Stimulated activated CD4-positive, alpha-beta T cell treated with anti-CD3 and anti-CD28 coated beads, TNF-alpha, amount 100 ng/mL, for 4 hours (primary cell): ENCODE data around the gene FBP2.

Experiments
- DNase-seq, 3 experiments: peaks; one replicate each; pipeline ENCODE4 v3.0.0-alpha.2; 2020; ENCODE audit warnings: low read depth in 3 of 3

Gene FBP2

DNA sequence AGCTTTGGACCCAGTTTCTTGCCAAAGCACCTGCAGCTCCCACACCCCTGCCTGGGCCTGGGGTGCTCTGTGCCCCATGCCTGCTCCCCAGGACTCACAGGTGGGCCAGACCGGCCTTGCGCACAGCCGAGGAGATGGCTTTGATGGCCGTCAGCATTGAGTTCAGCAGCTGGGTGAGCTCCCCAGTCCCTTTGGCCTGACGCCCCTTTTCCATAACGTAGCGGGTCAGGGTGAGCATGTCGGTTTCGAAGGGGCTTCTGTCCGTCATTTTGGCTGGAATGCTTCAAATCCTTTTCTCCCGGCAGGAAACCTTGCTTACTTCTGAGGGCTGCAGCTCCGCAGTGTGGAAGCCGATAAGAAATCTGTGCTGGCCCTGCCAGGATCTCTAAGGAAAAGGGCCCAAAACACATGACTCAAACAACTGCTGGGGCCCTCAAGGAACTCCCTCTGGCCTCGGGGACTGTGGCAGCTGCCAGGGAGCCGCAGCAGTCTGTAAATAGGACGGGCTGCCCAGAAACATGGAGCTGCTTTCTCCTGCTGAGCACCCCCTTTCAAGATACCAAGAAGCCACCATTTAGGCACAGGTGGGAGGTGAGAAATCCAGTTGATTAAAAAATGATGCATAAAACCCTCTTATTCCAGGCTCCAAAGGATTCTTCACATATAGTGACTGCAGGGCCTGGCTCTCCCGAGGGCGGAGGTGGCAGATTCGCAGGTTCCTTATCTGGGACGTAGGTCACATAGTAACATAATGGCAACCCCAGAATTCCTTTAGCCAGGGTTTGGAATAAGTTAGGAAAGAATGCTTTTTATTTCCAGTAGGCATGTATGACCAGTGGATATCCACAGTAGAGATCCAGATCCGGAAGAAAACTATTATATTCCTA is at the start of gene FBP2:
Gene FBP2, minus strand, starts transcription at position 366 of the 887 bp plus-strand sequence. Its CDS starts 98 bp downstream, at position 268.
- DNase-seq, result no peak

DNA sequence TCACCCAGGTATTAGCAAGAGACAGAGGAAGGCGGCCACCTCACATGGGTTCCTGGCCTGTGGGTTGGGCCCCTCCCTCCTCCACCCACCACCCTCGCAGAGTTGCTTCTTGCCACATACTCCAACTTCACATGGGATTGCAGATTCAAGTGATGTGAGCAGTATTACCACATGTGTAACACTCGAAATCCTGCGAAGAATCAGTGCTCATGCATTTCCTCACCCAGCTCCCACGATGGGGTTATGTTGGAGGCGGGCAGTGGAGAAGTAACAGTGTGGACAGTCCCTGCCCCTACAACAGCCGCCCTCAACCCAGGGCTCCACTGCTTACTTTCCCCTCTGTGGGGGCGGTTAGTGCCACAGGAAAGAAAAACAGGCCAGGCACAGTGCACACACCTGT is 49.6 kb upstream of the FBP2 start:
- DNase-seq, result no peak

DNA sequence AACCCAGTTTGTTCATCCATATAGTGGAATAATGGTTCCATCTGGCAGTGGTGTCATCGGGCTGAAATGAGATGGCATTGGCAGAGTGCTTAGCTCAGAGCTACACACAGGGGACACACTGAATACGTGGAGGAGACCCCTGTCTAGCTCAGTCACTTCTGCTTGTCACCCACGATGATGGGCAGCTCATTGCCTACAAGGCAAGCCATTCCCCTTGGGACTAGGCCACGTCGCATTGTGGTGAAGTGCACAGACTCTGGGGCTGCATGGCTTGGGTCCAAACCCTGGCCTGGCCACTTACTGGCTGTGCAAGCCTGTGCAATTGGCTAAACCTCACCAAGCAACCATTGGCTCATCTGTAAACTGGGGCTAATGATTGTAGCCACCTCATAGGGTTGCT is 48.9 kb upstream of the FBP2 start:
- DNase-seq, result no peak

GRCh38 chr9:94639999-94640376 is 46.4 kb upstream of the FBP2 start:
- DNase-seq, result no peak

DNA sequence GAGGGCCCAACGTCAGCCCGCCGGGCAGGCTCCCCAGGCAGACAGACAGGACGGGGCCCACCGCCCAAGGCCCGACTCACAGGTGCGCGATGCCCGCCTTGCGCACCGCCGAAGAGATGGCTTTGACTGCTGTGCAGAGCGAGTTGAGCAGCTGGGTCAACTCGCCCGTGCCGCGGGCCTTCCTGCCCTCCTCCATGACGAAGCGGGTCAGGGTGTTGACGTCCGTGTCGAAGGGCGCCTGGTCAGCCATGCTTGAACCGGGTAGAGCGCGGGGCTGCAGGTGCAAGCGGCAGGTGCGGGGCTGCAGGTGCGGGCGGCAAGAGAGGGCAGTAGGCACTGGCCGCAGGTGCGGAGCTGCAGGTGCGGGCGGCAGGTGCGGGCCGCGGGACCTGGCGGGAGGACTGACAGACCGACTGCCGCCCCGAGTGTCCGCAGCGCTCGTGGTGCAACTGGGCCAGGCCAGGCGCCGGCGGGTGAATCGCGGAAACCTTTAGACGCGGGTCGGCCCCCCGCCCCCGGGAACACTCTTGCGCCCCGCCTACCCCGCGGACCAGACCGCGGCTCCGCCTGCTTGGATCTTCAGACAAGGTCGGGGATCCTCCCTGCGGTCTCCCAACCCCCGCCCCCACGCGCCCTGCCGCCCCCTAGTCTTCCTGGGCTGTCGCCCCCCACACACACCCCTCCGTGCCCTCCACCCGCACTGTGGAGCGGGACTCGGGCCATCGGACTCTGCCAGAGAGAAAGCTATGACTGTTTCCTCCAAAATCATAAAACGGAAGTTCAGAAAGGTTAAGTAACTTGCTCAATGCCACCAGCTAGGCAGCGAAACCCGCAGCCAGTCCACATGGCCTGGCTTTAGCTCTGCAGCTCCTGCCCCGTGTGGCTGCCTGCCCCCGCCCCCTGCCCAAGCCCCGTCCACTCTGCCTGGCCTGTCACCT is 45.7 kb upstream of the FBP2 start, which contains the start of gene FBP1:
Gene FBP1, minus strand, starts transcription at position 458 of the 938 bp plus-strand sequence. Its CDS starts 208 bp downstream, at position 250.
- peak in 2 of 3 experiments; percentile 5 to 27 for DNase-seq

- DNase-seq, result no peak
These were observed 44.9 kb upstream of the FBP2 start for GRCh38 chr9:94638335-94639060.

DNA sequence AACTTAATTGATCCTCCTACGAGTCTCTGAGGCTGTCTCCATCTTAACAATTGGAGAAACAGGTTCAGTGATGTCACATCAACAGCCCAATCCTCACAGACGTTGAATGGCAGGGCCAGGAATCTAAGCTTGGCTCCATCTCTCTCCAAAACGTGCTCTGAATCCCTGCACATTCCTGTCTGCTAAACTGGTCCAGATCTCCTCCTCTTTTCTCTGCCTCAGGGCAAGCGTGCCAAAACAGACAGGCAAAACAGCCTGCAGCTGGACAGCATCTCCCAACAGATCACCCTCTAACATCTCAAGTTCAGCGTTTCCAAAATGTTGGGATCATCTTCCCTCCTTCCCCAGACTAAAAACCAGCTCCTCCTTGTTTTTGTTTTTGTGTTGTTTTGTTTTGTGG is 39.1 kb upstream of the FBP2 start:
- DNase-seq, result no peak

DNA sequence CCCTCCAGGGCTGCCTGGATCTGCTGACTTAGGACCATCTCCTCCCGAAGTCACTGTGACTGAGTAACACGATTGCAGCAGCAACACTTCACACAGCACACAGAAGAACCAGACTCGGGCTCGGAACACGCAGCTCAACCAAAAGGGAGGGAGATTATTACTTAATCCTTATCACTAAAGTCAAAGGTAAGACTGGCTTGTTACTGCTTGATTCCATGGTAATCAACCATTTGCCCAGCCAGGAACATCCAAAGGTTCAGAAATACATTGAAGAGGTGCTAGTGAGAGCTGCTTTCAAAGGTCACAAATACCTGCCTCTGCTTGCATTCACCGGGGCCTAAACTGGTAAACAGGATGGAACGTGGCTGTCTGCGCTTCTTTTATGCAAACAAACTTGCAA is 38.0 kb upstream of the FBP2 start:
- DNase-seq, result no peak

DNA sequence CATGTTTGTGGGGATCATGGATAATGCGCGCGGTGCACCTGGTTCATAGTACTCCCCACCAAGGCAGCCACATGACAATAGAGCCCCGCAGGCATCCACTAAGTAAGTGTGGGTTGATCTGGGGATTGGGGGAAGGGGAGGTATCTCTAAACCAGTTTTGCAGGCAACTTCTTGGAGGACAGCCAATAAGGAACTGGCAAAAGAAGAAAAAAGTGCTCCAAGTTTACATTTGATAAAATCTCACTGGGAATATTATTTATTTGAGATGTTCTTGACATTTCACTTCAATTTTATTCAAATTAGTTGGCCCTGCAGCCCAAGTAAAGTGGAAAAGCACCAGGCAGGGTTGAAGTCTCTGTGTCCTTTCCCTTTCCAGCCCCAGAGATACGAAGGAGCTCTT is 37.2 kb upstream of the FBP2 start:
- DNase-seq, result no peak

DNA sequence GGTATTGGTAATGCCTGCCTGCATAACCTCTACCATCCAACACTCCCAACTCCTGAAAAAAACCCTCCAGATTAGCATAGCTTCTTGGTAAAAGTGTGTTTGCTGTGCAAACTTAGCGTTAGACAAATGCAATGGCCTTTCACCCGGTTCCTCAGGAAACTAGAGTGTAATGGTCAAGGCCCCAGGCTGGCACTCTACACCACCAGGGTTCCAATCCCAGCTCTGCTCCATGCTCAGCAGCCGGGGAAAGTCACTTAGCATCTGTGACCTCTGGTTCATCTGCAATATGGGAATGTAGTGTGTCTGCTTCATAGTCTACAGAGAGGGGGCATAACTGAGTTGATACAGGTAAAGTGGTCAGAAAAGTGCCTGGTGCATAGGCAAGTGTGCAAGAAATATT is 36.7 kb upstream of the FBP2 start:
- DNase-seq, result no peak

GRCh38 chr9:94627287-94627686 is 33.7 kb upstream of the FBP2 start:
- no peak for DNase-seq

- DNase-seq, result no peak
These were observed 32.2 kb upstream of the FBP2 start for GRCh38 chr9:94625835-94626234.

DNA sequence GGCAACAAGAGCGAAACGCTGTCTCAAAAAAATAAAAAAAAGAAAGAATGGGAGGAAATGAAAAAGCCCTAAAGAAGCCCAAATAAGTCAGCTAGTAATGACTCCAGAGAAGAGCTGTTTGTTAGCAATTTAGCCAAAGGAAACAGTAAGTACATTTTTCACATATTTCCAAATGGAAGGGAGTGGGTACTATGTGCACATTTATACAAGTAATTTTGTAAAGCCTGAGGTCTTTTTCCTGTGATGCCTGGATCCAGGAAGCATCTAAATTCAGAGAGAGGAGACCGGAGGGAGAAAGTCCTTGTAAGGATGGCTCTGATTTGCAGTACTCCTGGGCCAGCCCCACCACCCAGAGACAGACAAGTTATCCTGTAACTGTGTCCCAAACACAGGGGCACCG is 31.0 kb upstream of the FBP2 start:
- DNase-seq, result no peak

DNA sequence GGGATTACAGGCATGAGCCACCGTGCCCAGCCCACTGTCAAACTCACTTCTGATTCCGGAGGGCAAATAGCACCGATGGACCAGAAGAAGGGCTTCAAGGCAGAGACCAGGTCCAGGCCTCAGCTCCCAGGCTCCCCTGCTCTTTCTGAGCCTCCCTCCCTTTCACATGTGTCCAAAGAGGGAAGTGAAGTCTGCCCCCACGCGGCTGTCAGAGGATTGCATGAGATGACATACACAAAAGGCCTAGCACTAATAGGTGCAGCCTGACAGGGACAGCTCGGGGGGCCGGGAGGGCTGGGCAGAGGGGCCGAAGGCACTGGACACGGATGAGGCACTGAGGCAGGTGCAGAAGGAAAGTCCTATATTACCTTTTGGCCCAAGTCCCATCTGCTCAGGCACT is 29.6 kb upstream of the FBP2 start:
- DNase-seq, result no peak

GRCh38 chr9:94622087-94622800 is 28.6 kb upstream of the FBP2 start:
- DNase-seq, result no peak

DNA sequence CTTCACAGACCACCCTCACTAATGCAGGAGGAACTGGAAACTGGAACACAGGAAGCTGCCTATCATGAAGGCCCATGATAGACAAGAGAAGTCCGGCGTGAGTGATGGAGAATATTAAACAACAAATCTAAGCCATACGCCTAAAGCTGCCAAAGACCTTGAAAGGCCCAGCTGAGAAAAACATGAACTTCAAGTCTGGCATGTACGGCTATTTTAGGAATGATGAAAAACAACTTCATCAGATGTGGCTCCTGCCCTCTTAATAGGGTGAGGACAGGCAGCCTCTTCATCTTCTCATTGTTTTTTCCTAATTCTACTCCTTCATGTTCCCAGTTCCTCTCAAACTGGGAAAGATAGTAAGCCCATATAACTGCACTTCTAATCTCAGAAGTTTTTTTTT is 25.4 kb upstream of the FBP2 start:
- DNase-seq, result no peak

- DNase-seq, result no peak
These were observed 19.4 kb upstream of the FBP2 start for GRCh38 chr9:94613003-94613402.

- DNase-seq, result no peak
These were observed 18.4 kb upstream of the FBP2 start for GRCh38 chr9:94612071-94612470.

DNA sequence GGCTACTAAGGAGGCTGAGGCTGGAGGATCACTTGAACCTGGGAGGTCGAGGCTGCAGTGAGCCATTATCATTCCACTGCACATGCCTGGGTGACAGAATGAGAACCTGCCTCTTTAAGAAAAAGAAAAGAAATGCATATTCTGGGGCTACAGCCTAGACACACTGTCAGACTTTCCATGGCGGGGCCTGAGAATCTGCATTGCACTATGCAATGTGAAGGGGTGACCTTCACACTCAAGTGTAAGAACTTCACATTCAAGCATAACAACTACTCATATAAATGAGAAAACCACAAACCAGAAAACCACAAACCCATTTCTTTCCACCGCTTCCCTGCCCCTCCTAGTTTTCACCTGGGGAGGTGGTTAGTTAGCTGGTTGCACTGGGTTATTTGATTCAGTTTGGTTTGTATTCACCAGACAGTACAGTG is 18.0 kb upstream of the FBP2 start:
- no peak for DNase-seq

DNA sequence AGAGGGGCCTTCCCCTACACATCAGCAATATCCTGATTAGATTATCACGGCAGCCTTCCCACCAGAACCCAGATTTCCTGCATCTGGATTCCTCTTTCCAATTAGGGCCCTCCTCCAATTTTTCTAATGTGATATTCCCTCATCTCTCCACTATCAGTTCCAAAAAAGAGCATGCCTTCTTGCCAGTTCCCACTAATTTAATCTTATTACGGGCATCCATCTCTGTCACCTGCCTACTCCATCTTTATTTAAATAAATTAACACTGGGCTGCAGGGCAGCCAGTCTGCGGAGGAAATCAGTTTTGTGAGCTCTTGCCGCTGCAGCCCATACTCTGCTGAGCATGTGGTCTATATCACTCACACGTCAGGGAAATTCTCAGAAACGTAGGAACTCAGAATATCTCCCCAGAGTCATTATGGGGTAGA is 16.6 kb upstream of the FBP2 start:
- DNase-seq, result no peak

- DNase-seq, result no peak
These were observed 13.7 kb upstream of the FBP2 start for GRCh38 chr9:94607423-94607691.
